Right atrium auricular region (tissue), 2 donors: ENCODE results near the gene FBN3. TPM values are rescaled to one million over a fixed set of nuclear protein-coding genes. Genes with fewer than 3 reads are reported as not detected.

Experiments
- DNase-seq: peaks from one replicate; pipeline ENCODE4 v3.0.0-alpha.2; 2019; ENCODE audit warnings: low spot score
- H3K27ac ChIP-seq, 2 donors: fragments of 200-600 bp; sonication (generic); 1 replicate in 1 of 2; 2 replicates in 1 of 2; pipeline ENCODE4 v1.5.1; 2016 to 2019
- H3K27me3 ChIP-seq, 2 donors: fragments of 200-600 bp; sonication (generic); one replicate each; pipeline versions ENCODE4 v1.5.1 to v1.6.0; 2017 to 2019
- H3K36me3 ChIP-seq: fragments of 200-600 bp; sonication (generic); one replicate; pipeline ENCODE4 v1.5.1; 2016
- H3K4me1 ChIP-seq, 2 donors: fragments of 200-600 bp; sonication (generic); one replicate each; pipeline versions ENCODE4 v1.5.1 to v1.6.0; 2017 to 2019
- H3K4me3 ChIP-seq, 2 donors: fragments of 200-600 bp; sonication (generic); 1 replicate in 1 of 2; 2 replicates in 1 of 2; pipeline ENCODE4 v1.5.1; 2017 to 2019; ENCODE audit warnings: mild to moderate bottlenecking in 1 of 2, moderate library complexity in 1 of 2
- H3K9me3 ChIP-seq, 2 donors: fragments of 200-600 bp; sonication (generic); one replicate each; pipeline ENCODE4 v1.5.1; 2019
- total RNA-seq, 2 donors: library from RNA; depleted of rRNA; stranded (reverse); fragments of >200 nt; gene quantifications; one replicate each; pipeline ENCODE4 v1.1.0, GENCODE V29; 2016
- TF ChIP-seq, protein P1 (sequence below), 2 donors: fragments of 200-600 bp; sonication (generic); IDR thresholded peaks; one replicate each; pipeline ENCODE4 v1.5.1; 2019; ENCODE audit warnings: antibody characterized with exemption in 2 of 2

FBN3 gene
- total RNA-seq, 2 donors from 2014 or later: not detected

DNA sequence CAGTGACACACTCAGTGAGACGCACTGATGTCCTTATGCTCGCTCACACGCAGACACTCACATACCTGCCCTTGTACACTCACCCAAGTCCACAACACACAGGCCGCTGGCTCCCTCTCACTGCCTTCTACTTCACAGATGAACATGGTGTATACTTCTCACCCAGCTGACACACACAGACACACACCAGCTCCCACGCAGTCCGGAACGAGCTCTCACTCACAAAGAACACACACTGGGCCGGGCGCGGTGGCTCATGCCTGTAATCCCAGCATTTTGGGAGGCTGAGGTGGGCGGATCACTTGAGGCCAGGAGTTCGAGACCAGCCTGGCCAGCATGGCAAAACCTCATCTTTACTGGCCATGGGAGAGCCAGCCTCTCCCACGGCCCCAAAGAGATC lies 65.2 kb downstream of the FBN3 start:
- no peaks in the 10 kb centered on the region for H3K9me3 ChIP-seq
- DNase-seq: no peak
- H3K36me3 ChIP-seq: no peaks in the 10 kb centered on the region
- H3K27me3 ChIP-seq: no peaks in the 10 kb centered on the region
- no peak overlapping the region for H3K27ac ChIP-seq
- no peaks in the 10 kb centered on the region for H3K4me1 ChIP-seq
- TF ChIP-seq, protein P1, sequence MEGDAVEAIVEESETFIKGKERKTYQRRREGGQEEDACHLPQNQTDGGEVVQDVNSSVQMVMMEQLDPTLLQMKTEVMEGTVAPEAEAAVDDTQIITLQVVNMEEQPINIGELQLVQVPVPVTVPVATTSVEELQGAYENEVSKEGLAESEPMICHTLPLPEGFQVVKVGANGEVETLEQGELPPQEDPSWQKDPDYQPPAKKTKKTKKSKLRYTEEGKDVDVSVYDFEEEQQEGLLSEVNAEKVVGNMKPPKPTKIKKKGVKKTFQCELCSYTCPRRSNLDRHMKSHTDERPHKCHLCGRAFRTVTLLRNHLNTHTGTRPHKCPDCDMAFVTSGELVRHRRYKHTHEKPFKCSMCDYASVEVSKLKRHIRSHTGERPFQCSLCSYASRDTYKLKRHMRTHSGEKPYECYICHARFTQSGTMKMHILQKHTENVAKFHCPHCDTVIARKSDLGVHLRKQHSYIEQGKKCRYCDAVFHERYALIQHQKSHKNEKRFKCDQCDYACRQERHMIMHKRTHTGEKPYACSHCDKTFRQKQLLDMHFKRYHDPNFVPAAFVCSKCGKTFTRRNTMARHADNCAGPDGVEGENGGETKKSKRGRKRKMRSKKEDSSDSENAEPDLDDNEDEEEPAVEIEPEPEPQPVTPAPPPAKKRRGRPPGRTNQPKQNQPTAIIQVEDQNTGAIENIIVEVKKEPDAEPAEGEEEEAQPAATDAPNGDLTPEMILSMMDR (IDR thresholded peaks at IDR 0.05): no peak
- no peak overlapping the region for H3K4me3 ChIP-seq

DNA sequence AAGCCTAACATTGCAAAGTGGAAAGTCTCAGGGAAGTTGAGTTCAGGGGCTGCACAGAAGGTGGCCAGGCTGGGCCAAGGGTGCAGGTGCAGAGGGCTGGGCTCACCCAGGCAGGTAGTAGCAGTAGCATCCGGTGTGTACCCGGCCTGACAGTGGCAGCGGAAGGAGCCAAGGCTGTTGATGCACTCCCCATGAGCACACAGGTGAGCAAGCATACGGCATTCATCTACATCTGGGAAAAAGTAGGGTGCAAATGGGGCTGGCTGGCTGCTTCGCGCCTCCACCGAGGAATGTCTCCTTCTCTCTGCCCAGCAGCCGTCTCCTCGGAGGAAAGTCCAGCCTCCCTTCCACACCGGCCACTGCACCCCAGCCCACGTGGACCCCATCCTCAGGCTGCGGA lies 66.3 kb downstream of the FBN3 start:
- H3K27me3 ChIP-seq: no peaks in the 10 kb centered on the region
- H3K36me3 ChIP-seq: no peaks in the 10 kb centered on the region
- H3K9me3 ChIP-seq: no peaks in the 10 kb centered on the region
- no peak overlapping the region for H3K27ac ChIP-seq
- H3K4me3 ChIP-seq: no peak overlapping the region
- no peaks in the 10 kb centered on the region for H3K4me1 ChIP-seq
- TF ChIP-seq, protein P1 (IDR thresholded peaks at IDR 0.05): no peak
- DNase-seq: no peak

DNA sequence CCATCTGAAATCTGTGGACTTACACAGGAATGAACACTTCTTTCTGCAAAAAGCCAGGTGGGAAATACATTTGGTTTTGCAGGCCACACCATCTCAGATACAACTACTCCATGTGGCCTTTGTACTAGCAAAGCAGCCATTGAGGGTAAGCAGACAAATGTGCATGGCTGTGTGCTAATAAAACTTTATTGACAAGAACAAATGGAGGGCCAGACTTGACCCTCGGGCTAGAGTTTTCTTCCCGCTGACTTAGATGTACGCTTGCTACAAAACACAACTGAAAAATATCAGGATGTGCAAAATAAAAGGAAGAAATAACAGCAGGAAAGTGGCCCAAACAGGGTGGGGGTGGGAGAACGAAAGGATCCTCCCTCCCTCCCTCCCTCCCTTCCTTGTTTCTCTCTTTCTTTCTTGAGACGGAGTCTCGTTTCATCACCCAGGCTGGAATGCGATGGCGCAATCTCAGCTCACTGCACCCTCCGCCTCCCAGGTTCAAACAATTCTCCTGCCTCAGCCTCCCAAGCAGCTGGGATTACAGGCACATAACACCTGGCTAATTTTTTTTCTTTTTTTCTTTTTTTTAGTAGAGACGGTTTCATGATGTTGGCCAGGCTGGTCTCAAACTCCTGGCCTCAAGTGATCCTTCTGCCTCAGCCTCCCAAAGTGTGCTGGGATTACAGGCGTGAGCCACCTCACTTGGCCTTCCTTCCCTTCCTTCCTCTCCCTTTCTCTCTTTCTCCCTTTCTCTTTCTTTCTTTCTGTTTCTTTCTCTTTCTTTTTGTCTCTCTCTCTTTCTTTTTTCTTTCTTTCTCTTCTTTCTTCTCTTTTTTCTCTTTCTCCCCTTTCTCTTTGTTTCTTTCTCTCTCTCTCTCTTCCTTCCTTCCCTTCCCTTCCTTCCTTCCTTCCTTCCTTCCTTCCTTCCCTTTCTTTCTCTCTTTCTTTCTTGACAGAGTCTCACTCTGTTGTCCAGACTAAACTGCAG lies 67.5 kb downstream of the FBN3 start:
- Histone ChIP-seq H3K36me3 (no peaks in the 10 kb centered on the region), H3K27ac (no peak overlapping the region), H3K27me3 (no peaks in the 10 kb centered on the region), H3K9me3 (no peaks in the 10 kb centered on the region), H3K4me3 (no peak overlapping the region), H3K4me1 (no peaks in the 10 kb centered on the region)
- DNase-seq: no peak
- TF ChIP-seq, protein P1 (IDR thresholded peaks at IDR 0.05): no peak

DNA sequence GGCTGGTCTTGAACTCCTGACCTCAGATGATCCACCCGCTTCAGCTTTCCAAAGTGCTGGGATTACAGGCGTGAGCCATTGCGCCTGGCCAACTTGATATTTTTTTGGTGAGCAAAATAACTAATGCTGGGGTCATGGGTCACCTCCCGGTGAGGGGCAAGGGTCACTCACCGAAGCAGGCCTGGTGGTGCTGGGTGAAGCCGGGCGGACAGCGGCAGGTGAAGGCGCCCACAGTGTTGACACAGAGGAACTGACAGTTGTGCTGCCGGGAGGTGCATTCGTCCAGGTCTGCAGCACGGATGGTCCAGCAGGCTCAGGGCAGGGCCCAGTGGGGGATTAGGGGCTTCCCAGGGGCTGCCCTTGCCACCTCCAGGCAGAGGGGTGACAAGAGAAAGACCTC lies 68.6 kb downstream of the FBN3 start:
- TF ChIP-seq, protein P1 (IDR thresholded peaks at IDR 0.05): no peak
- no peaks in the 10 kb centered on the region for H3K36me3 ChIP-seq
- H3K27ac ChIP-seq: no peak overlapping the region
- H3K4me3 ChIP-seq: no peak overlapping the region
- H3K4me1 ChIP-seq: no peaks in the 10 kb centered on the region
- H3K9me3 ChIP-seq: no peaks in the 10 kb centered on the region
- DNase-seq: no peak
- H3K27me3 ChIP-seq: no peaks in the 10 kb centered on the region

DNA sequence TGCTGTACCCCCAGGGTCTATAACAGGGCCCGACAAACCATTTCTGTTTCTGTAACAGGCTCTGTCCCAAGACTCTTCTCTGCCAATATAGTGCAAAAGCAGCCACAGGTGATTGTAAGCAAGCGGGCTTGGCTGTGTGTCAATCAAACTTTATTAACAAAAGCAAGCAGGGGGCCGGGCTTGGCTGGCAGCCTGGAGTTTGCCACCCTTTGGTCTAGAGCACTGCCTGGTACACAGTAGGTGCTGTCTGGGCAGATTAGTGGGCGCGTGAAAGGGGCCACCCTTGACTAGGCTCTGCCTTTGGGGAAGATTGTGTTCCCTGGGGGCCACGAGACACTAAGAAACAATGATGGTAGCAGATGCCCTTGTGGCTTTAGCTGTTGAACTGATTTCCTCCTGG lies 69.4 kb downstream of the FBN3 start:
- Histone ChIP-seq H3K4me3 (no peak overlapping the region), H3K9me3 (no peaks in the 10 kb centered on the region), H3K4me1 (no peaks in the 10 kb centered on the region), H3K36me3 (no peaks in the 10 kb centered on the region), H3K27ac (no peak overlapping the region), H3K27me3 (no peaks in the 10 kb centered on the region)
- DNase-seq: no peak
- TF ChIP-seq, protein P1 (IDR thresholded peaks at IDR 0.05): no peak
